ENCODE results near the gene NUFIP2.

- TF ChIP-seq CTCF (conservative IDR thresholded peaks at IDR 0.05; ENCODE audit: low read depth, low read length), result no peak
- TF ChIP-seq EZH2 (IDR thresholded peaks at IDR 0.05; ENCODE audit: borderline replicate concordance, low read depth, low read length, poor library complexity, severe bottlenecking), result no peak
Observed at GRCh38 chr17:29233301-29233700, 60.6 kb downstream of the NUFIP2 start.

All from A673 (cell line).